Kidney epithelial cell (primary cell): ENCODE measurements around the gene BCKDHA. TPM values are rescaled to one million over a fixed set of nuclear protein-coding genes. Genes with fewer than 3 reads are reported as not detected.
A peak's percentile ranks its signal among the peaks of the same experiment; 100 is the strongest.
"Not testable (repeated sequence)": the region's sequence is repeated elsewhere in the genome, so short reads cannot be mapped to it uniquely, and the experiment has no call there.

Experiments
- DNase-seq: peaks from one replicate; pipeline ENCODE4 v3.0.0-alpha.2; 2010; ENCODE audit warnings: low read depth
- H3K27me3 ChIP-seq: 2 replicates; pipeline ENCODE4 v1.6.0; 2011; ENCODE audit warnings: low read length; ENCODE audit not compliant: control insufficient read depth, insufficient read depth
- H3K36me3 ChIP-seq: 2 replicates; pipeline ENCODE4 v1.5.1; 2011; ENCODE audit warnings: low read length; ENCODE audit not compliant: control insufficient read depth, insufficient read depth
- H3K4me3 ChIP-seq: 2 replicates; pipeline ENCODE4 v1.5.1; 2011; ENCODE audit warnings: low read depth, mild to moderate bottlenecking, control low read depth, low read length
- total RNA-seq: library from RNA; depleted of rRNA; stranded (reverse); fragments of >200 nt; gene quantifications from 2 replicates; pipeline ENCODE4 v1.2.3, GENCODE V29; 2015
- TF ChIP-seq, protein P1 (sequence below): IDR thresholded peaks from 2 replicates; pipeline ENCODE4 v1.5.1; 2011; ENCODE audit warnings: mild to moderate bottlenecking, moderate library complexity, low read length, control low read depth, inconsistent platforms; ENCODE audit not compliant: insufficient read depth, poor library complexity, severe bottlenecking

The BCKDHA gene
- total RNA-seq, 1 donor from 2014 or later: 49.5 TPM

DNA sequence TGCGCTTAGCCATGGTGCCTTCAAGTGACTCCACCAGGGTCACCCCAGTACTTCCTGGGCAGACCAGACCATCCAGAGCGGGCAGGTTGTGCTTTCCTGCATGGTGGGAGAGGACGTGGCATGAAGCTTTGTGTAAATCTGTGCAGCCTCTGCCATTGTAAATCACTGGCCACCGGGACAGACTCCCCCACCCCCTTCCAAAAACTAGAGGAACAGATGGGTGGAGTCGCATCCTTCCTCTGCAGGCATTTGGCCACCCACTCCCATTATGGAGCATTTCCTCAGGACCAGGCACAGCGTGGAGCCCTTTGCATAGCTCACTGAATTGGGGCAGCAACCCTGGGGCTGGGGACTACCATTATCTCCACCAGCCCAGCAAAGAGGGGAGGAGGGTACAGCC is 8.2 kb downstream of the BCKDHA start:
- H3K4me3 ChIP-seq: no peak overlapping the region
- TF ChIP-seq, protein P1, sequence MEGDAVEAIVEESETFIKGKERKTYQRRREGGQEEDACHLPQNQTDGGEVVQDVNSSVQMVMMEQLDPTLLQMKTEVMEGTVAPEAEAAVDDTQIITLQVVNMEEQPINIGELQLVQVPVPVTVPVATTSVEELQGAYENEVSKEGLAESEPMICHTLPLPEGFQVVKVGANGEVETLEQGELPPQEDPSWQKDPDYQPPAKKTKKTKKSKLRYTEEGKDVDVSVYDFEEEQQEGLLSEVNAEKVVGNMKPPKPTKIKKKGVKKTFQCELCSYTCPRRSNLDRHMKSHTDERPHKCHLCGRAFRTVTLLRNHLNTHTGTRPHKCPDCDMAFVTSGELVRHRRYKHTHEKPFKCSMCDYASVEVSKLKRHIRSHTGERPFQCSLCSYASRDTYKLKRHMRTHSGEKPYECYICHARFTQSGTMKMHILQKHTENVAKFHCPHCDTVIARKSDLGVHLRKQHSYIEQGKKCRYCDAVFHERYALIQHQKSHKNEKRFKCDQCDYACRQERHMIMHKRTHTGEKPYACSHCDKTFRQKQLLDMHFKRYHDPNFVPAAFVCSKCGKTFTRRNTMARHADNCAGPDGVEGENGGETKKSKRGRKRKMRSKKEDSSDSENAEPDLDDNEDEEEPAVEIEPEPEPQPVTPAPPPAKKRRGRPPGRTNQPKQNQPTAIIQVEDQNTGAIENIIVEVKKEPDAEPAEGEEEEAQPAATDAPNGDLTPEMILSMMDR: no peak
- no peaks in the 10 kb centered on the region for H3K36me3 ChIP-seq
- DNase-seq: no peak
- no peaks in the 10 kb centered on the region for H3K27me3 ChIP-seq

DNA sequence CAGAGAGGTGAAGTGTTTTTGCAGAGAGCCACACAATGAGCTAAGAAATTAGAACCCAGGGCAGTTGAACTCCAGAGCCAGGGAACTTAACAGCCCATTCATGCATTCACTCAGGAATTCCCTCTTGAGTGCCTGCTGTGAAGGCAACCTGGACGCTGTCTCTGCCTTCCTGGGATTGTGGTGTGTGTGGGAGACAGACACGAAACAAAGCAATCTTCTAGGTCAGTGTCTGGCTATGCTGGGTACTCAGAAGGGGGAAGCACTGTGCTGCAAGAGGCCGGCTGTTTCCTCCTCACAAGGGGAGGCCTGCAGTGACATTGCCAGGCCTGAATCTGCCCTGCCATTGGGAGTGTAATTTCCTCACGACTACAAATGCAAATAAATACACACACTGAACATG is 9.7 kb downstream of the BCKDHA start:
- DNase-seq: peak; percentile 29
- Histone ChIP-seq H3K4me3 (no peak overlapping the region), H3K27me3 (no peaks in the 10 kb centered on the region), H3K36me3 (no peaks in the 10 kb centered on the region)
- TF ChIP-seq, protein P1: no peak

DNA sequence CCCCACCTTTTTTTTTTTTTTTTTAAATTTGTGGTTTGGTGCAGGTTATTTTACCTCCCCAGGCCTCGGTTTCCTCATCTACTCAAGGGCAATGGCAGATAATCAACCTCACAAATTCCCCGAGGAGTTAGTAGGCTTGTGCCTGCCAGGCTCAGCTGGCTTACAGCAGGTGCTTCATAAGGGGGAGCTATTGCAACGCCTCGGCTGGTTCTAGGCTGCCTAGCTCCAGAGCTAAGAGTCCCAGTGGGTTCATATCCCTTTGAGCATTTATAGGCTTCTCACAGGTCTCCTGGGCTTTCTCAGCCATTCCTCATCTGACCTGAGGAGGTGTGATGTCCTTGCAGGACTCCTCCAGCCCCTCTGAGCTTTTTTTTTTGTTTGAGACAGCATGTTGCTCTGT is 10.6 kb downstream of the BCKDHA start:
- H3K27me3 ChIP-seq: no peaks in the 10 kb centered on the region
- H3K4me3 ChIP-seq: no peak overlapping the region
- no peaks in the 10 kb centered on the region for H3K36me3 ChIP-seq
- no peak for DNase-seq
- TF ChIP-seq, protein P1: no peak

DNA sequence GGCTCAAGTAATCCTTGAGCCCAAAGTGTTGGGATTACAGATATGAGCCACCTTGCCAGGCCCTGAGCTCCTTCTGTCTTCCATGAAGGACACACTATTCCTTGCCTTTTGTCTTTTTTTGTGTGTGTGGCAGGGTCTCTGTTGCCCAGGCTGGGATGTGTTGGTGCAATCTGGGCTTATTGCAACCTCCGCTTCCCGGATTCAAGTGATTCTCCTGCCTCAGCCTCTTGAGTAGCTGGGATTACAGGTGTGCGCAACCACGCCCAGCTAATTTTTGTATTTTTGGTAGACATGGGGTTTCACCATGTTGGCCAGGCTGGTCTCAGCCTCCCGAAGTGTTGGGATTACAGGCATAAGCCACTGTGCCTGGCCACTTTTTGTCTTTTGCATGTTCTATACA is 11.2 kb downstream of the BCKDHA start:
- H3K4me3 ChIP-seq, H3K36me3 ChIP-seq, H3K27me3 ChIP-seq, DNase-seq: not testable (repeated sequence)

DNA sequence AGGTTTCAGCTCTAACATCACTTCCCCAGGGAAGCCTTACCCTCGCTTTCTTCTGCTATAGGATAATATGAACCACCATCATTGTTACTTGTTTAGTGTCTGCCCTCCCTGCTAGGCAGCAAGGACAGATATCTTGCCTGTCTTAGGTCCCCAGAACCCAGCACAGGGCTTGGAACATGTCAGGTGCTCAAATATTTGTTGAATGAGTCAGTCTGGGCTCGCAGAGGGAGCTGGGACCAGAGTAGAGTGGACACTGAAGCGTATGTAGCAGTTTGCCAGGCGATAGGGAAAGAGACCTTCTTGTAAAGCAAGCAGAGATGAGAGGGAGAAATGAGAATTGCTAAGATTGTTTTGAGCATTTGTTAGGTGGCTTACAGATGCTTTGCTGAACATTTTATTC is 11.7 kb downstream of the BCKDHA start:
- DNase-seq: peak; percentile 56
- TF ChIP-seq, protein P1: no peak

DNA sequence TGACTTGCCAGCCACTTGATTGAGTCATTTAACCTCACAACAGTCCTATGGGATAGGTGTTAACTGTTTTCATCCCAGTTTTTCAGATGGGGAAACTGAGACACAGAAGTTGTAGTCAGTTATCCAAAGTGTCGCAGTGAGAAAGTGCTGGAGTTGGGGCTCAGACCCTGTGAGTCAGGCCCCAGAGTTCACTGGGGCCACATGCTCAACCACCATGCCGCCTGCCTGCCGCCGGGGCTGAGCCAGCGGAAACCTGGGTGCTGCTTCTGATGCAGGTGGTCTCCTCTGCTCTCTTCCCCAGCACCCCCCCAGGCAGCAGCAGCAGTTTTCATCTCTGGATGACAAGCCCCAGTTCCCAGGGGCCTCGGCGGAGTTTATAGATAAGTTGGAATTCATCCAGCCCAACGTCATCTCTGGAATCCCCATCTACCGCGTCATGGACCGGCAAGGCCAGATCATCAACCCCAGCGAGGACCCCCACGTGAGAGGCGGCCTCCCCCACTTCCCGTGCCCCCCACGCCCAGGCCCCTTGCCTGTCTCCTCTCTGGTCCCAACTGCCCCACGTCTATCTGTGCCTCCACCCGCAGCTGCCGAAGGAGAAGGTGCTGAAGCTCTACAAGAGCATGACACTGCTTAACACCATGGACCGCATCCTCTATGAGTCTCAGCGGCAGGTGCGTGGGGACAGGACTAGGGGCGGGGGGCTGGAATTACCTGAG is 12.9 kb downstream of the BCKDHA start:
- no peaks in the 10 kb centered on the region for H3K36me3 ChIP-seq
- H3K4me3 ChIP-seq: no peak overlapping the region
- H3K27me3 ChIP-seq: no peaks in the 10 kb centered on the region
- DNase-seq: no peak
- TF ChIP-seq, protein P1: no peak

More for the DNA sequence above, 11.7 kb downstream of the BCKDHA start:
- H3K36me3 ChIP-seq: no peaks in the 10 kb centered on the region
- no peaks in the 10 kb centered on the region for H3K27me3 ChIP-seq
- no peak overlapping the region for H3K4me3 ChIP-seq
